Suppressor macrophage (primary cell): ENCODE data around the gene GPC1.

Experiments
- DNase-seq, 4 experiments: peaks; one replicate each; pipeline ENCODE4 v3.0.0-alpha.2; 2020 to 2022

GPC1 gene

GRCh38 chr2:240458044-240458899 lies 22.8 kb downstream of the GPC1 start:
- DNase-seq, result no peak

GRCh38 chr2:240458900-240459391 lies 23.5 kb downstream of the GPC1 start:
- DNase-seq, result no peak

GRCh38 chr2:240459401-240460252 lies 24.2 kb downstream of the GPC1 start:
- DNase-seq, result no peak

GRCh38 chr2:240460253-240460711 lies 24.8 kb downstream of the GPC1 start:
- DNase-seq, result no peak

GRCh38 chr2:240460781-240461431 lies 25.4 kb downstream of the GPC1 start:
- DNase-seq, result no peak

- DNase-seq, result no peak
These were observed 26.1 kb downstream of the GPC1 start for GRCh38 chr2:240461471-240462072.

GRCh38 chr2:240462073-240462706 lies 26.7 kb downstream of the GPC1 start:
- no peak for DNase-seq

- no peak for DNase-seq
These were observed 27.3 kb downstream of the GPC1 start for GRCh38 chr2:240462707-240463273.

GRCh38 chr2:240463274-240463865 lies 27.9 kb downstream of the GPC1 start:
- DNase-seq, result no peak

GRCh38 chr2:240463866-240464481 lies 28.5 kb downstream of the GPC1 start:
- DNase-seq, result no peak

- no peak for DNase-seq
These were observed 29.2 kb downstream of the GPC1 start for GRCh38 chr2:240464514-240465241.

- DNase-seq, result no peak
These were observed 29.9 kb downstream of the GPC1 start for GRCh38 chr2:240465268-240465764.

GRCh38 chr2:240465765-240466578 lies 30.5 kb downstream of the GPC1 start:
- no peak for DNase-seq

GRCh38 chr2:240466579-240467148 lies 31.2 kb downstream of the GPC1 start:
- no peak for DNase-seq

GRCh38 chr2:240467149-240467642 lies 31.7 kb downstream of the GPC1 start:
- DNase-seq, result no peak

GRCh38 chr2:240467659-240468302 lies 32.3 kb downstream of the GPC1 start:
- no peak for DNase-seq
